ENCODE results near the gene PDZD2.

PDZD2 gene

GRCh38 chr5:31982027-31982426 is 343.1 kb downstream of the PDZD2 start:
- Histone ChIP-seq H3K4me3 (ENCODE audit: low read length) (no peak overlapping the region), H4K20me1 (ENCODE audit: control insufficient read depth, insufficient read depth, low read depth, low read length) (no peaks in the 10 kb centered on the region), H3K27ac (ENCODE audit: low read depth, low read length) (no peak overlapping the region), H3K27me3 (ENCODE audit: control insufficient read depth, low read length) (no peaks in the 10 kb centered on the region), H3K79me2 (ENCODE audit: control insufficient read depth, low read length) (no peaks in the 10 kb centered on the region), H3K36me3 (ENCODE audit: control insufficient read depth, low read length) (no peaks in the 10 kb centered on the region), H3K9me2 (replicated peaks; ENCODE audit: control insufficient read depth, low read length) (no peaks in the 10 kb centered on the region), H3K4me2 (ENCODE audit: low read length) (no peak overlapping the region), H3K4me1 (ENCODE audit: control insufficient read depth, low read length) (peaks cover 33% of the 10 kb centered on the region), H3K9me3 (ENCODE audit: control insufficient read depth, insufficient read depth, low read length) (no peaks in the 10 kb centered on the region), H3F3A (ENCODE audit: control insufficient read depth, insufficient read depth) (no peaks in the 10 kb centered on the region; the same call in 1 of the 2 replicates)
- TF ChIP-seq CTCF (IDR thresholded peaks at IDR 0.05; ENCODE audit: low read depth, low read length, poor library complexity, severe bottlenecking) = no peak
- no peak for TF ChIP-seq EZH2phosphoT487 (IDR thresholded peaks at IDR 0.05; ENCODE audit: borderline replicate concordance, low read length)

- H3K4me1 ChIP-seq (ENCODE audit: control insufficient read depth, low read length) = peaks cover 39% of the 10 kb centered on the region
- H3F3A ChIP-seq (ENCODE audit: control insufficient read depth, insufficient read depth) = no peaks in the 10 kb centered on the region; the same call in 1 of the 2 replicates
- TF ChIP-seq CTCF (IDR thresholded peaks at IDR 0.05; ENCODE audit: low read depth, low read length, poor library complexity, severe bottlenecking) (no peak), EZH2phosphoT487 (IDR thresholded peaks at IDR 0.05; ENCODE audit: borderline replicate concordance, low read length) (no peak)
- H3K4me2 ChIP-seq (ENCODE audit: low read length) = no peak overlapping the region
- H3K9me2 ChIP-seq (replicated peaks; ENCODE audit: control insufficient read depth, low read length) = no peaks in the 10 kb centered on the region
- H4K20me1 ChIP-seq (ENCODE audit: control insufficient read depth, insufficient read depth, low read depth, low read length) = no peaks in the 10 kb centered on the region
- H3K36me3 ChIP-seq (ENCODE audit: control insufficient read depth, low read length) = no peaks in the 10 kb centered on the region
- H3K9me3 ChIP-seq (ENCODE audit: control insufficient read depth, insufficient read depth, low read length) = 0 out of 2 replicates have a peak, but pooled peaks cover 2% of the 10 kb centered on the region
- no peak overlapping the region for H3K27ac ChIP-seq (ENCODE audit: low read depth, low read length)
- no peak overlapping the region for H3K4me3 ChIP-seq (ENCODE audit: low read length)
- H3K27me3 ChIP-seq (ENCODE audit: control insufficient read depth, low read length) = no peaks in the 10 kb centered on the region
- no peaks in the 10 kb centered on the region for H3K79me2 ChIP-seq (ENCODE audit: control insufficient read depth, low read length)
These were observed 343.7 kb downstream of the PDZD2 start for GRCh38 chr5:31982621-31983020.

GRCh38 chr5:31983851-31984250 is 344.9 kb downstream of the PDZD2 start:
- Histone ChIP-seq H3K9me2 (replicated peaks; ENCODE audit: control insufficient read depth, low read length) (no peaks in the 10 kb centered on the region), H3K4me1 (ENCODE audit: control insufficient read depth, low read length) (peaks cover 29% of the 10 kb centered on the region), H3K27ac (ENCODE audit: low read depth, low read length) (no peak overlapping the region), H3K4me2 (ENCODE audit: low read length) (no peak overlapping the region), H3K9me3 (ENCODE audit: control insufficient read depth, insufficient read depth, low read length) (0 out of 2 replicates have a peak, but pooled peaks cover 2% of the 10 kb centered on the region), H3K27me3 (ENCODE audit: control insufficient read depth, low read length) (no peaks in the 10 kb centered on the region), H3K79me2 (ENCODE audit: control insufficient read depth, low read length) (no peaks in the 10 kb centered on the region), H3K4me3 (ENCODE audit: low read length) (no peak overlapping the region), H3F3A (ENCODE audit: control insufficient read depth, insufficient read depth) (no peaks in the 10 kb centered on the region; the same call in 1 of the 2 replicates), H3K36me3 (ENCODE audit: control insufficient read depth, low read length) (no peaks in the 10 kb centered on the region), H4K20me1 (ENCODE audit: control insufficient read depth, insufficient read depth, low read depth, low read length) (no peaks in the 10 kb centered on the region)
- TF ChIP-seq CTCF (IDR thresholded peaks at IDR 0.05; ENCODE audit: low read depth, low read length, poor library complexity, severe bottlenecking) = no peak
- no peak for TF ChIP-seq EZH2phosphoT487 (IDR thresholded peaks at IDR 0.05; ENCODE audit: borderline replicate concordance, low read length)

All from DOHH2 (cell line).